Endothelial cell of umbilical vein (primary cell): Measurements from ENCODE around the gene PDE7B.

ENCODE experiments used
- CTCF ChIP-seq, 2 donors: IDR thresholded peaks; 1 replicate in 1 of 2; 2 replicates in 1 of 2; pipeline ENCODE4 v1.5.1; 2011; ENCODE audit warnings: low read length in 2 of 2, mild to moderate bottlenecking in 2 of 2, moderate library complexity in 2 of 2, control low read depth in 1 of 2, inconsistent platforms in 1 of 2, low read depth in 1 of 2; ENCODE audit not compliant: insufficient read depth in 1 of 2; ENCODE audit errors: extremely low read depth in 1 of 2
- EZH2 ChIP-seq: IDR thresholded peaks from 2 replicates; pipeline ENCODE4 v1.6.1; 2012; ENCODE audit warnings: borderline replicate concordance, low read depth, mild to moderate bottlenecking, moderate library complexity, low read length, inconsistent platforms; ENCODE audit not compliant: severe bottlenecking
- FOS ChIP-seq: IDR thresholded peaks from 2 replicates; pipeline ENCODE4 v1.6.1; 2011; ENCODE audit warnings: mild to moderate bottlenecking, low read length, moderate library complexity, borderline replicate concordance; ENCODE audit not compliant: insufficient read depth
- GATA2 ChIP-seq: IDR thresholded peaks from 2 replicates; pipeline ENCODE4 v1.7.0; 2011; ENCODE audit warnings: low read depth, mild to moderate bottlenecking, moderate library complexity, mixed read lengths, low read length; ENCODE audit not compliant: insufficient read length, insufficient read depth
- JUN ChIP-seq: IDR thresholded peaks from 2 replicates; pipeline ENCODE4 v1.6.1; 2011; ENCODE audit warnings: borderline replicate concordance, low read depth; ENCODE audit not compliant: insufficient read length, insufficient read depth
- MYC ChIP-seq: IDR thresholded peaks from one replicate; pipeline ENCODE4 v1.6.1; 2011; ENCODE audit warnings: mild to moderate bottlenecking, low read depth, low read length
- POLR2A ChIP-seq: IDR thresholded peaks from 2 replicates; pipeline ENCODE4 v1.6.1; 2012; ENCODE audit warnings: low read depth, mild to moderate bottlenecking, control low read depth, low read length
- POLR2AphosphoS5 ChIP-seq: IDR thresholded peaks from 2 replicates; pipeline ENCODE4 v1.6.1; 2012; ENCODE audit warnings: low read depth, mild to moderate bottlenecking, control low read depth, low read length, moderate library complexity; ENCODE audit not compliant: insufficient read depth
- TF ChIP-seq, protein P1 (sequence below): IDR thresholded peaks from 2 replicates; pipeline ENCODE4 v1.6.1; 2011; ENCODE audit not compliant: insufficient read depth, insufficient read length

DNA sequence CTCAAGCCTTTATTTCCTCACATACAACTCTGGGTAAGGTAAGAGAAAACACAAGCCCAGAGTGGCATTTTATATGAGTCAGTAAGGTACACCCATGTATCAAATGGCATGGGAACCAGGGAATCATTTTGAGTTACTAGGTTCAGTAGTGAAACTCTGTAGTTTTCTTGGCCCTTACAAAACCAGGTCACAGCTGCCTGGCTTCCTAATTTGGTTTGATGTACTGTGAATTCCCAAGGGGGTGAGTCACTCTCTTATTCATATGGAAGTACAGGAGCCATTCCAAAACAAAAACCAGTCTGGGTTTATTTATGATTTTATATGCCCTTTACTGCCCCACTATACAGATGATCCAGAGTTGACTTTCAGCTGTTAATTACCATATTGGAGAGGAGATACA, 70.7 kb downstream of the PDE7B start:
- no peak for TF ChIP-seq CTCF (IDR thresholded peaks at IDR 0.05; ENCODE audit: extremely low read depth in 1 of 2, insufficient read depth in 1 of 2, low read depth in 1 of 2, low read length in 2 of 2)
- TF ChIP-seq, protein P1, sequence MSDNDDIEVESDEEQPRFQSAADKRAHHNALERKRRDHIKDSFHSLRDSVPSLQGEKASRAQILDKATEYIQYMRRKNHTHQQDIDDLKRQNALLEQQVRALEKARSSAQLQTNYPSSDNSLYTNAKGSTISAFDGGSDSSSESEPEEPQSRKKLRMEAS: no peak
- no peak for TF ChIP-seq POLR2AphosphoS5
- no peak for TF ChIP-seq MYC
- peak; percentile 93 for TF ChIP-seq FOS
- no peak for TF ChIP-seq POLR2A
- no peak for TF ChIP-seq EZH2
- no peak for TF ChIP-seq GATA2
- TF ChIP-seq JUN: peak; percentile 82
